ENCODE results near the gene SLCO3A1.
A peak's percentile ranks its signal among the peaks of the same experiment; 100 is the strongest.

SLCO3A1 gene

DNA sequence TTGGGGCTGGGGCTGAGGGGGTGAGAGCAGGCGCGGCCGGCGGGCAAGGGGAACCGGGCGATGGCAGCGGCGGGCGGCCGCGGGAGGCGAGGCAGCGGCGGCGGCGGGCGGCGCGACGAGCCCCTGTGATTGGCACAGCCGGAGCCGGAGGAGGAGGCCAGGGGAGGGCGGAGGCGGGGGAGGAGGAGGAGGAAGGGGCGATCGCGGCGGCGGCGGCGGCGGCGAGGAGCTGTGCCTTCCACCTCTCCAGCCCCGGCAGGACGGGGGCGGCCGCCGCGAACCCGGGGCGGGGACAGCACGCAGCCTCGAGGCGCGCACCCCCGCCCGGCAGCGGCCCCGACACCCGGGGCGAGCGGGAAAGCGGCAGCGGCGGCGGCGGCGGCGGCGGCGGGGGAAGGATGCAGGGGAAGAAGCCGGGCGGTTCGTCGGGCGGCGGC, at the start of gene SLCO3A1:
SLCO3A1 (plus strand) TSS at position 198 of the 437 bp plus-strand sequence.
- Histone ChIP-seq H3K9ac (ENCODE audit: low read depth in 1 of 2, low read length in 2 of 2) (peak within 1 kb of the TSS; percentile 68 to 70), H3K4me3 (ENCODE audit: low read length in 2 of 2) (peak within 1 kb of the TSS; percentile 71 to 73), H3K27me3 (ENCODE audit: control insufficient read depth in 2 of 2, insufficient read depth in 2 of 2, low read length in 2 of 2) (no peaks in the 10 kb centered on the region), H3K9me3 (ENCODE audit: control insufficient read depth in 2 of 2, low read length in 2 of 2) (no peaks in the 10 kb centered on the region), H3K27ac (ENCODE audit: low read depth in 2 of 2, low read length in 2 of 2) (peak within 1 kb of the TSS; percentile 76 to 81), H3K36me3 (ENCODE audit: control insufficient read depth in 2 of 2, insufficient read depth in 2 of 2, low read length in 2 of 2) (no peaks in the 10 kb centered on the region), H3K4me1 (ENCODE audit: control insufficient read depth in 2 of 2, insufficient read depth in 2 of 2, low read length in 2 of 2) (peaks cover 23% of the 10 kb centered on the region in 2 donors)

- peaks cover 0 to 2% of the 10 kb centered on the region in 2 donors for H3K27me3 ChIP-seq (ENCODE audit: control insufficient read depth in 2 of 2, insufficient read depth in 2 of 2, low read length in 2 of 2)
- H3K4me1 ChIP-seq (ENCODE audit: control insufficient read depth in 2 of 2, insufficient read depth in 2 of 2, low read length in 2 of 2) = no peaks in the 10 kb centered on the region
- H3K36me3 ChIP-seq (ENCODE audit: control insufficient read depth in 2 of 2, insufficient read depth in 2 of 2, low read length in 2 of 2) = no peaks in the 10 kb centered on the region
- H3K9ac ChIP-seq (ENCODE audit: low read depth in 1 of 2, low read length in 2 of 2) = no peak overlapping the region
- H3K4me3 ChIP-seq (ENCODE audit: low read length in 2 of 2) = no peak overlapping the region
- H3K27ac ChIP-seq (ENCODE audit: low read depth in 2 of 2, low read length in 2 of 2) = no peak overlapping the region
- no peaks in the 10 kb centered on the region for H3K9me3 ChIP-seq (ENCODE audit: control insufficient read depth in 2 of 2, low read length in 2 of 2)
These were observed 46.4 kb upstream of the SLCO3A1 start for GRCh38 chr15:91807122-91807521.

DNA sequence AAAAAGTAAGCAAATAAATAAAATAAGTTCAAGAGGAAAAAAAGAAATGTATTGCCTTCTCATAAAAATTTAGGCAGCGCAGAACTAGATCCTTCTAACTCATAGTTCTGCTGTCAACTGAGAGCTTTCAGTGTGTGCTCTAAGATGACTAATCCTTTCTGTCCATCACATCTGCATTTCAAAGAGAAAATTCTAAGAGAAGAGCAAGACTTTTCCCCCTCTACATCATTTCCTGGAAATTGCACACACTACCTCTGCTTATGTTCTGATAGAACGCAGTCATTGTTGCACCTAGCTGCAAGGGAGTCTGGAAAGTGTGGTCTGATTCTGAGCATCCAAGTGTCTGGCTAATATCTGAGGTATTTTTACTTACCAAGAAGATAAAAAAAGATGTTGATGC, 39.6 kb upstream of the SLCO3A1 start:
- H3K4me3 ChIP-seq (ENCODE audit: low read length in 2 of 2) = no peak overlapping the region
- H3K4me1 ChIP-seq (ENCODE audit: control insufficient read depth in 2 of 2, insufficient read depth in 2 of 2, low read length in 2 of 2) = no peaks in the 10 kb centered on the region
- peaks cover 7% of the 10 kb centered on the region in 2 donors for H3K9me3 ChIP-seq (ENCODE audit: control insufficient read depth in 2 of 2, low read length in 2 of 2)
- no peaks in the 10 kb centered on the region for H3K36me3 ChIP-seq (ENCODE audit: control insufficient read depth in 2 of 2, insufficient read depth in 2 of 2, low read length in 2 of 2)
- no peaks in the 10 kb centered on the region for H3K27me3 ChIP-seq (ENCODE audit: control insufficient read depth in 2 of 2, insufficient read depth in 2 of 2, low read length in 2 of 2)
- no peak overlapping the region for H3K27ac ChIP-seq (ENCODE audit: low read depth in 2 of 2, low read length in 2 of 2)
- H3K9ac ChIP-seq (ENCODE audit: low read depth in 1 of 2, low read length in 2 of 2) = no peak overlapping the region

GRCh38 chr15:91816942-91817341, 36.6 kb upstream of the SLCO3A1 start:
- Histone ChIP-seq H3K36me3 (ENCODE audit: control insufficient read depth in 2 of 2, insufficient read depth in 2 of 2, low read length in 2 of 2) (no peaks in the 10 kb centered on the region), H3K9me3 (ENCODE audit: control insufficient read depth in 2 of 2, low read length in 2 of 2) (peaks cover 7% of the 10 kb centered on the region in 2 donors), H3K9ac (ENCODE audit: low read depth in 1 of 2, low read length in 2 of 2) (no peak overlapping the region), H3K27me3 (ENCODE audit: control insufficient read depth in 2 of 2, insufficient read depth in 2 of 2, low read length in 2 of 2) (no peaks in the 10 kb centered on the region), H3K27ac (ENCODE audit: low read depth in 2 of 2, low read length in 2 of 2) (no peak overlapping the region), H3K4me3 (ENCODE audit: low read length in 2 of 2) (no peak overlapping the region), H3K4me1 (ENCODE audit: control insufficient read depth in 2 of 2, insufficient read depth in 2 of 2, low read length in 2 of 2) (no peaks in the 10 kb centered on the region)

DNA sequence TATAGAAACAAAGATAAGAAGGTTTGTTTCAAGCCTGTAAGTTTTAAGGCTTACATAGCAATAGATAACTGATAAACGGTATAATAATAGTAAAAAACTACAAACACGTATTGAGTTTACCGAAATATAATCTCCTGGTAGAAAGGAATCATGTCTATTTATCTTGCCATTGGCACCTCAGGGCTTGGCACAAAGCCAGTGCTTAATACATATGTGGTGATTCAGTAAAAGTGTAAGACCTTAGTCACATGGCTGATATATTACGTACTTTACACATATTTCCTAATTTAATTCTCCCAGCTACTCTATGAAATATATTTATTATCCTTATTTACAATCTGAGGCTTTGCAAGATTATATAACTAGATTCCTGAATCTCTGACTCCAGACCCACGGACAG, 32.0 kb upstream of the SLCO3A1 start:
- Histone ChIP-seq H3K4me1 (ENCODE audit: control insufficient read depth in 2 of 2, insufficient read depth in 2 of 2, low read length in 2 of 2) (no peaks in the 10 kb centered on the region), H3K9ac (ENCODE audit: low read depth in 1 of 2, low read length in 2 of 2) (no peak overlapping the region), H3K9me3 (ENCODE audit: control insufficient read depth in 2 of 2, low read length in 2 of 2) (no peaks in the 10 kb centered on the region), H3K36me3 (ENCODE audit: control insufficient read depth in 2 of 2, insufficient read depth in 2 of 2, low read length in 2 of 2) (no peaks in the 10 kb centered on the region), H3K27ac (ENCODE audit: low read depth in 2 of 2, low read length in 2 of 2) (no peak overlapping the region), H3K4me3 (ENCODE audit: low read length in 2 of 2) (no peak overlapping the region), H3K27me3 (ENCODE audit: control insufficient read depth in 2 of 2, insufficient read depth in 2 of 2, low read length in 2 of 2) (no peaks in the 10 kb centered on the region)

DNA sequence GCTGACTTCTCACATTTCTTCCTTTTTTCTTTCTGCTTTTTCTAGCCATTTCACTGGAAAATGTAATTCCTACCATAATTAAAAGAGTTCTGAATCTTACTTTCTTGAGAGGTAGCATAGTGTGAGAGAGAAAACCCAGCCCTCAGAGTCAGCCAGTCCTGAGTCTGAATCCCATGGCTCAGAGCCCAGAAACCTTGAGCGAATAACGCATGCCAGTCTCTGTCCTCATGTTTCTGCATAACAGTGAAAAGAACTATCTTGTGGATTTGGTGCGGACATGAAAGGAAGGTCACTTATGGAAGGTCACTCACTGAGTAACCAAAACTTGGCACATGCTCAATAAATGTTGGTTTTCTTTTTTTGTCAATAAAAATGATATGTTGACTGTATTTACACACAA, 29.3 kb upstream of the SLCO3A1 start:
- no peak overlapping the region for H3K4me3 ChIP-seq (ENCODE audit: low read length in 2 of 2)

GRCh38 chr15:91826443-91826842, 27.1 kb upstream of the SLCO3A1 start:
- no peaks in the 10 kb centered on the region for H3K9me3 ChIP-seq (ENCODE audit: control insufficient read depth in 2 of 2, low read length in 2 of 2)
- no peaks in the 10 kb centered on the region for H3K4me1 ChIP-seq (ENCODE audit: control insufficient read depth in 2 of 2, insufficient read depth in 2 of 2, low read length in 2 of 2)
- no peak overlapping the region for H3K9ac ChIP-seq (ENCODE audit: low read depth in 1 of 2, low read length in 2 of 2)
- no peak overlapping the region for H3K27ac ChIP-seq (ENCODE audit: low read depth in 2 of 2, low read length in 2 of 2)
- no peaks in the 10 kb centered on the region for H3K27me3 ChIP-seq (ENCODE audit: control insufficient read depth in 2 of 2, insufficient read depth in 2 of 2, low read length in 2 of 2)
- H3K4me3 ChIP-seq (ENCODE audit: low read length in 2 of 2) = no peak overlapping the region
- no peaks in the 10 kb centered on the region for H3K36me3 ChIP-seq (ENCODE audit: control insufficient read depth in 2 of 2, insufficient read depth in 2 of 2, low read length in 2 of 2)

More for the DNA sequence above, 29.3 kb upstream of the SLCO3A1 start:
- H3K4me1 ChIP-seq (ENCODE audit: control insufficient read depth in 2 of 2, insufficient read depth in 2 of 2, low read length in 2 of 2) = no peaks in the 10 kb centered on the region
- H3K27me3 ChIP-seq (ENCODE audit: control insufficient read depth in 2 of 2, insufficient read depth in 2 of 2, low read length in 2 of 2) = no peaks in the 10 kb centered on the region
- no peaks in the 10 kb centered on the region for H3K9me3 ChIP-seq (ENCODE audit: control insufficient read depth in 2 of 2, low read length in 2 of 2)
- H3K27ac ChIP-seq (ENCODE audit: low read depth in 2 of 2, low read length in 2 of 2) = no peak overlapping the region
- H3K36me3 ChIP-seq (ENCODE audit: control insufficient read depth in 2 of 2, insufficient read depth in 2 of 2, low read length in 2 of 2) = no peaks in the 10 kb centered on the region
- no peak overlapping the region for H3K9ac ChIP-seq (ENCODE audit: low read depth in 1 of 2, low read length in 2 of 2)

GRCh38 chr15:91833056-91833455, 20.5 kb upstream of the SLCO3A1 start:
- Histone ChIP-seq H3K27me3 (ENCODE audit: control insufficient read depth in 2 of 2, insufficient read depth in 2 of 2, low read length in 2 of 2) (peaks cover 0 to 3% of the 10 kb centered on the region in 2 donors), H3K9me3 (ENCODE audit: control insufficient read depth in 2 of 2, low read length in 2 of 2) (no peaks in the 10 kb centered on the region), H3K36me3 (ENCODE audit: control insufficient read depth in 2 of 2, insufficient read depth in 2 of 2, low read length in 2 of 2) (no peaks in the 10 kb centered on the region), H3K4me3 (ENCODE audit: low read length in 2 of 2) (no peak overlapping the region), H3K4me1 (ENCODE audit: control insufficient read depth in 2 of 2, insufficient read depth in 2 of 2, low read length in 2 of 2) (no peaks in the 10 kb centered on the region), H3K9ac (ENCODE audit: low read depth in 1 of 2, low read length in 2 of 2) (no peak overlapping the region), H3K27ac (ENCODE audit: low read depth in 2 of 2, low read length in 2 of 2) (no peak overlapping the region)

GRCh38 chr15:91839867-91840266, 13.6 kb upstream of the SLCO3A1 start:
- H3K9ac ChIP-seq (ENCODE audit: low read depth in 1 of 2, low read length in 2 of 2) = no peak overlapping the region
- H3K27ac ChIP-seq (ENCODE audit: low read depth in 2 of 2, low read length in 2 of 2) = no peak overlapping the region
- H3K9me3 ChIP-seq (ENCODE audit: control insufficient read depth in 2 of 2, low read length in 2 of 2) = no peaks in the 10 kb centered on the region
- no peak overlapping the region for H3K4me3 ChIP-seq (ENCODE audit: low read length in 2 of 2)
- H3K4me1 ChIP-seq (ENCODE audit: control insufficient read depth in 2 of 2, insufficient read depth in 2 of 2, low read length in 2 of 2) = no peaks in the 10 kb centered on the region
- peaks cover 0 to 3% of the 10 kb centered on the region in 2 donors for H3K27me3 ChIP-seq (ENCODE audit: control insufficient read depth in 2 of 2, insufficient read depth in 2 of 2, low read length in 2 of 2)
- H3K36me3 ChIP-seq (ENCODE audit: control insufficient read depth in 2 of 2, insufficient read depth in 2 of 2, low read length in 2 of 2) = no peaks in the 10 kb centered on the region

DNA sequence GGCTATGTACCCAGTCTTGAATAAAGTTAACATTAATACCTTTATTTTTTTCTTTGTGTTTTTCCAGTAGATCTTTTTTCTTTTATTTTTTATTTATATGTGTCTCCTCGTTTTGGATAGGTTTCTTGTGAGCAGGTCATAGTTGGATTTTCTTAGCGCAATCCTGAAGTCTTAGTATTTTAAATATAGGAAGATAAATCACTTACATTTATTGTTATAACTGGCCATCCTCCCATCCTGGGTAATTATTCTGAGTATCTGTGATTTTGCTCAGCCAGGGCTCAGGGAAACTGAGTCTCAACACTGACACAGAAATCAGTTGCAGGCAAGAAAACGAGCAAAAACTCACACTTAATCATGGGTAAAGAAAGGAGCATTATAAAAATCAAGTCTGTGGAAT, 11.6 kb upstream of the SLCO3A1 start:
- Histone ChIP-seq H3K9me3 (ENCODE audit: control insufficient read depth in 2 of 2, low read length in 2 of 2) (no peaks in the 10 kb centered on the region), H3K27ac (ENCODE audit: low read depth in 2 of 2, low read length in 2 of 2) (no peak overlapping the region), H3K36me3 (ENCODE audit: control insufficient read depth in 2 of 2, insufficient read depth in 2 of 2, low read length in 2 of 2) (no peaks in the 10 kb centered on the region), H3K4me1 (ENCODE audit: control insufficient read depth in 2 of 2, insufficient read depth in 2 of 2, low read length in 2 of 2) (no peaks in the 10 kb centered on the region), H3K4me3 (ENCODE audit: low read length in 2 of 2) (no peak overlapping the region), H3K9ac (ENCODE audit: low read depth in 1 of 2, low read length in 2 of 2) (no peak overlapping the region), H3K27me3 (ENCODE audit: control insufficient read depth in 2 of 2, insufficient read depth in 2 of 2, low read length in 2 of 2) (no peaks in the 10 kb centered on the region)

DNA sequence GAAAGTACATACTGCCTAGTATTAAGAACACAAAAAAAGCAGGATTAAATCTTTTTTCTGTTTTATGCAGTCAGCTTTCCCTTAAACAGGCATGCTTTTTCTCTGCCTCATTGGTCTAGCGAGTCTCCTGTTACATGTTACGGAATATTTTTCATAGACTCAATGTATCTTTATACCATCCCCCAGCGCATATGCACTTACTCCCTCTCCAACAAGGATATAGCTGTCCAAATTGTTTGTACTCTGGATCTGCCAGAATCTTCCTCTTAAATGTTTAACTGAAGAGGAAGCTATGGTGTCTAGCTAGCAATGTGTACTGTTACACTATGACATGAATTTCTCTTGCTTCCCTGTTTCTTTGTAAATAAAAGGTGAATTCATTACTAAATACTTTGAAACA, 9.2 kb upstream of the SLCO3A1 start:
- Histone ChIP-seq H3K9ac (ENCODE audit: low read depth in 1 of 2, low read length in 2 of 2) (no peak overlapping the region), H3K4me1 (ENCODE audit: control insufficient read depth in 2 of 2, insufficient read depth in 2 of 2, low read length in 2 of 2) (no peaks in the 10 kb centered on the region), H3K27me3 (ENCODE audit: control insufficient read depth in 2 of 2, insufficient read depth in 2 of 2, low read length in 2 of 2) (no peaks in the 10 kb centered on the region), H3K4me3 (ENCODE audit: low read length in 2 of 2) (no peak overlapping the region), H3K9me3 (ENCODE audit: control insufficient read depth in 2 of 2, low read length in 2 of 2) (no peaks in the 10 kb centered on the region), H3K36me3 (ENCODE audit: control insufficient read depth in 2 of 2, insufficient read depth in 2 of 2, low read length in 2 of 2) (no peaks in the 10 kb centered on the region), H3K27ac (ENCODE audit: low read depth in 2 of 2, low read length in 2 of 2) (no peak overlapping the region)

Data from mucosa of rectum (tissue), 2 donors.